Activated CD8-positive, alpha-beta memory T cell treated with anti-CD3 and anti-CD28 coated beads, Interleukin-2, amount 50 U/mL, for 48 hours (primary cell): ENCODE data around the gene BTN2A1.
"Not testable (repeated sequence)": the region's sequence is repeated elsewhere in the genome, so short reads cannot be mapped to it uniquely, and the experiment has no call there.

ENCODE experiments used
- DNase-seq: peaks from one replicate; pipeline ENCODE4 v3.0.0-alpha.2; 2020

BTN2A1 gene

GRCh38 chr6:26497610-26498009 lies 39.9 kb downstream of the BTN2A1 start:
- DNase-seq, result no peak

GRCh38 chr6:26500102-26500501 lies 42.3 kb downstream of the BTN2A1 start, which contains the start of gene BTN1A1:
Gene BTN1A1 (plus strand): TSS chr6:26500303. CDS start chr6:26501287, 984 bp downstream.
- no peak for DNase-seq

GRCh38 chr6:26501482-26501986 lies 43.8 kb downstream of the BTN2A1 start:
- peak; percentile 66 for DNase-seq

GRCh38 chr6:26502165-26502564 lies 44.4 kb downstream of the BTN2A1 start:
- no peak for DNase-seq

GRCh38 chr6:26502626-26503025 lies 44.9 kb downstream of the BTN2A1 start:
- no peak for DNase-seq

- DNase-seq, result no peak
Observed at GRCh38 chr6:26507658-26508057, 49.9 kb downstream of the BTN2A1 start.

GRCh38 chr6:26511033-26511432 lies 53.3 kb downstream of the BTN2A1 start:
- not testable (repeated sequence) for DNase-seq

- no peak for DNase-seq
Observed at GRCh38 chr6:26514984-26515383, 57.2 kb downstream of the BTN2A1 start.

- DNase-seq, result no peak
Observed at GRCh38 chr6:26516481-26517427, 59.0 kb downstream of the BTN2A1 start.
